Esophagus (tissue), 2 donors: ENCODE data around the gene KCNH4. TPM values are rescaled to one million over a fixed set of nuclear protein-coding genes. Genes with fewer than 3 reads are reported as not detected.
"Not testable (repeated sequence)": the region's sequence is repeated elsewhere in the genome, so short reads cannot be mapped to it uniquely, and the experiment has no call there.

ENCODE experiments used
- H3K27ac ChIP-seq, 2 donors: one replicate each; pipeline ENCODE4 v1.5.1; 2013; ENCODE audit warnings: low read depth in 2 of 2, mild to moderate bottlenecking in 2 of 2, inconsistent platforms in 1 of 2, low read length in 1 of 2, moderate library complexity in 1 of 2
- H3K27me3 ChIP-seq, 2 donors: one replicate each; pipeline ENCODE4 v1.6.1; 2013; ENCODE audit warnings: low read length in 2 of 2, control low read depth in 1 of 2, mild to moderate bottlenecking in 1 of 2; ENCODE audit not compliant: insufficient read depth in 2 of 2, control insufficient read depth in 1 of 2
- H3K36me3 ChIP-seq, 2 donors: one replicate each; pipeline ENCODE4 v1.6.1; 2013; ENCODE audit warnings: low read length in 1 of 2; ENCODE audit not compliant: control insufficient read depth in 2 of 2, insufficient read depth in 2 of 2
- H3K4me1 ChIP-seq, 2 donors: one replicate each; pipeline ENCODE4 v1.6.1; 2013; ENCODE audit warnings: low read length in 1 of 2; ENCODE audit not compliant: control insufficient read depth in 2 of 2, insufficient read depth in 2 of 2
- H3K4me3 ChIP-seq, 2 donors: one replicate each; pipeline ENCODE4 v1.5.1; 2013; ENCODE audit warnings: low read length in 2 of 2, mild to moderate bottlenecking in 2 of 2, low read depth in 1 of 2, moderate library complexity in 1 of 2
- H3K9me3 ChIP-seq, 2 donors: one replicate each; pipeline ENCODE4 v1.6.1; 2013; ENCODE audit warnings: mild to moderate bottlenecking in 2 of 2, low read depth in 1 of 2, low read length in 1 of 2, moderate library complexity in 1 of 2; ENCODE audit not compliant: control insufficient read depth in 2 of 2, insufficient read depth in 1 of 2
- WGBS, 2 donors: extraction: QIAGEN DNeasy Blood & Tissue Kit; methylation state at CpG; one replicate each; pipeline ENCODE4 v1.1.7; 2013; 5-methylcytosine and 5-hydroxymethylcytosine counted together
- polyA plus RNA-seq, 2 donors: library from polyadenylated mRNA; stranded (reverse); fragments of 200-250 nt; gene quantifications; one replicate each; pipeline ENCODE4 v1.2.3, GENCODE V29; 2013
- donor health status: healthy with polysubstance abuse.
- donor health status: Bipolar disorder and iron deficiency.

Gene KCNH4
- under 1 TPM; 0.02 to 0.04 TPM for polyA plus RNA-seq

GRCh38 chr17:42180922-42181850, at the start of gene KCNH4:
KCNH4 (minus strand) TSS chr17:42181142; CDS start chr17:42180945, 197 bp downstream.
- Histone ChIP-seq H3K4me3 (peak within 1 kb of the TSS; percentile 19 to 34), H3K9me3 (no peaks in the 10 kb centered on the region), H3K36me3 (no peaks in the 10 kb centered on the region), H3K4me1 (peaks cover 7 to 12% of the 10 kb centered on the region in 2 donors), H3K27me3 (peaks cover 0 to 2% of the 10 kb centered on the region in 2 donors), H3K27ac (no peak within 1 kb of the TSS)
- WGBS, 2 donors = 5% methylated on average over 49 to 60 of the region's 60 CpGs

DNA sequence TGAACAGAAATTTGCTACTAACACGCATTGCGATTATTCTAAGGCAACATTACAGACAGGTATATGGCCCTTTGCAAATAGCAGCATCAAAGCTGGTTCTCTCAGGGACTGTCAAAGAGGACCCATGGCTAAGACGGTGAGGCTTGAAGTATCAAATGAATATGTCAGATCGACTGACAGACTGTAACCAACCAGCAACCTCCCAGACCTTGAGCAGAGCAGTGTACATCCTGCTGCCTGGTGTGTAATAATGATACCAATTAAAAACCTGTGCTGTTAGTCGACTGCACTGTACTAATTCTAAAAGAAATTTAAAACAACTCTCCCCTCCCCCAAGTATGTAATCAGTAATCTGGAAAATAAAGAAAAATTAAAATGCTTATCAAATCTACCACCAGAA, 49.3 kb upstream of the KCNH4 start:
- 84% methylated on average over 5 of the region's 5 CpGs for WGBS, 2 donors
- no peak overlapping the region for H3K27ac ChIP-seq
- no peaks in the 10 kb centered on the region for H3K9me3 ChIP-seq
- H3K27me3 ChIP-seq = no peaks in the 10 kb centered on the region
- H3K4me1 ChIP-seq = peaks cover 0 to 2% of the 10 kb centered on the region in 2 donors
- H3K4me3 ChIP-seq = no peak overlapping the region
- H3K36me3 ChIP-seq = no peaks in the 10 kb centered on the region

DNA sequence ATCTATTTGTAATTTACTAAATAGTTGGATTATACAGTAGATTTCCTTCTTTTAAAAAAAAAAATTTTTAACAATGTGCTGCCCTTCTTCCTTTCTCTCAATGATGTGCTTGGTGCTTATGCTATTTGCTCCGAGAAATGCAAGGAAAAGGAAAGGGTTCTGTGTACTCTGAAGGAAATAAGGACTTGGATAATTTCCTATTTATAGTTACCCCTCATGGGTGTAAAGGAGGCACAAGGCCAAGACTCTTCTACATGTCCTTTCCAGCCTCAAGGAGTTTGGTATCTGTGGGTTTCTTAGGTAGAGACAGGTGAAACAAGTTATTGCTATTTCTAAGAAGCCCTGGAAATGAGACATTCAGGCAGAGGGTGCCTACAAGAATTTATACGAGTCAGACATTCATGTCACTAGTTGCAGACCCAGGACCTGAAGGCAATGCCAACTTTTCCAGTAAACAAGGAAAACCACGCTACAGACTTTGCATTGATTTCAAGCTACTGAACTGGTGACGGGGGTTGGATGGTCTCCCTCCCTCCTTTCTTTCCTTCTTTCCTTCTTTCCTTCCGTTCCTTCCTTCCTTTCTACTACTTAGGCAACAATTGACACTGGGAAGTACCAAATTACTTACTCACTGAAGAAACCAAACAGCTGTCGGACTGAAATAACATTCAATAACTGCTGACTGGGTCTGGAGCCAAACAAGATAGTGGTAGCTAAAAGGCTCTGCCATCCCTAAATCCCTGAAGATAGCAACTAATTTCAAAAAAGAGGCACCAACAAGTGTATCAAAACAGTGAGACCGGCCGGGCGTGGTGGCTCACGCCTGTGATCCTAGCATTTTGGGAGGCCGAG, 47.1 kb upstream of the KCNH4 start:
- no peaks in the 10 kb centered on the region for H3K27me3 ChIP-seq
- no peaks in the 10 kb centered on the region for H3K9me3 ChIP-seq
- H3K36me3 ChIP-seq = peaks cover 0 to 15% of the 10 kb centered on the region in 2 donors
- H3K4me1 ChIP-seq = peaks cover 0 to 2% of the 10 kb centered on the region in 2 donors
- 68 to 73% methylated on average over 11 of the region's 11 CpGs for WGBS, 2 donors
- H3K4me3 ChIP-seq = no peak overlapping the region
- no peak overlapping the region for H3K27ac ChIP-seq

DNA sequence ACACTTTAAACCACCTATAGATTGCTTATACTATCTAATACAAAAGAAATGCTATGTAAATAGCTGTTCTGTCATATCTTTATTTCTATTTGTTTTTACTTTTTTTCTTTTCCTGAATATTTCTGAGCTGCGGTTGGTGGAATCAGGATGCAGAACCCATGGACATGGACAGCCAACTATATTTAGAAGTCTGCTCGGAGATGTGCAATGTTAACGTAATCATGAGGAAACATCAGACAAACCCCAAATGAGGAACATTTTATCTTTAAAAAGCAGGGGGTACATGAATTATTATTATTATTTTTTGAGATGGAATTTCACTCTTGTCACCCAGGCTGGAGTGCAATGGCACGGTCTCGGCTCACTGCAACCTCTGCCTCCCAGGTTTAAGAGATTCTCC, 44.7 kb upstream of the KCNH4 start:
- Histone ChIP-seq H3K9me3 (peaks cover 0 to 3% of the 10 kb centered on the region in 2 donors), H3K4me1 (peaks cover 0 to 2% of the 10 kb centered on the region in 2 donors), H3K27me3 (no peaks in the 10 kb centered on the region), H3K27ac (no peak overlapping the region), H3K4me3 (no peak overlapping the region), H3K36me3 (peaks cover 0 to 20% of the 10 kb centered on the region in 2 donors)
- WGBS, 2 donors = 92 to 94% methylated on average over 5 of the region's 5 CpGs

DNA sequence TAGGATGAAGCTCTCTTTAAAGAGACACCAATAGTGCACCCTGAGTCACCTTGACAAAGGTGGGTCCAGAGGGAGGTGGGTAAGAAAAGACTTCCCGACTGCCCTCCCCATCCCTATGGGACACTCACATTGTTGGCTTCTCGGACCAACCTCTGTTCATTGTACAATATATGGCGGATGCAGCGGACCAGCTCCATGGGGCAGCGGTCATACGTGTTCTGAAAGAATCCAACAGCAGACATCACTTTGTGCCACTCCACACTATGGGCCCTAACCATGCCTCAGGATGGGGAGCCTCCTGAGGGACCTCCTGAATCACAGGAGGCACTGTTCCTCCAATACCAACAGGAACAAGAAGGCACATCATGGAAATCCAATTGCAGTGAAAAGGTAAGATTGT, 43.7 kb upstream of the KCNH4 start:
- Histone ChIP-seq H3K9me3 (peaks cover 0 to 3% of the 10 kb centered on the region in 2 donors), H3K27me3 (no peaks in the 10 kb centered on the region), H3K4me1 (peaks cover 0 to 2% of the 10 kb centered on the region in 2 donors), H3K27ac (no peak overlapping the region), H3K4me3 (no peak overlapping the region), H3K36me3 (peaks cover 0 to 20% of the 10 kb centered on the region in 2 donors)
- WGBS, 2 donors = 97% methylated on average over 6 of the region's 6 CpGs

GRCh38 chr17:42221886-42222745, 41.2 kb upstream of the KCNH4 start:
- Histone ChIP-seq H3K9me3 (peaks cover 0 to 3% of the 10 kb centered on the region in 2 donors), H3K4me1 (no peaks in the 10 kb centered on the region), H3K4me3 (no peak overlapping the region), H3K36me3 (peaks cover 5 to 29% of the 10 kb centered on the region in 2 donors), H3K27ac (no peak overlapping the region), H3K27me3 (no peaks in the 10 kb centered on the region)
- WGBS, 2 donors = 57% methylated on average over 3 of the region's 3 CpGs

DNA sequence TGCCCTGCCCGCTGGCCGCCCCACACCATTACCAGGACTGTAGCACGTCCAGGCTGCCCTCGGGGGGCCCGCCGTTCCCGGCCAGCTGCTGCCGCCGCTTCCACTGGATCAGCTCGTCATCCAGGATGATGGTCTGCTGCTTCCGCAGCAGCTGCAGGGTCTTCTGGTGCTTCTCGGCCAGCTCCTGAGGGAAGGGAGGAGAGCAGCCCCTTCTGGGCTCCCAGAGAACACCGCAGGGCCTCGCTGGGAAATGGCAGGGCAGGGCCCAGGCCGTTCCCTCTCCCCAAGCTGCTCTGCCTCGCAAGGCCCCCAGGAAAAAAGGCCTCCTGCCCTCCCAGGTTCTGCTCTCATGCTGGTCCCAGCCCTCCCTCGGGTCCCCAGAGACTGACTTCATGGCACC, 38.3 kb upstream of the KCNH4 start:
- not testable (repeated sequence) for H3K4me3 ChIP-seq, H3K27ac ChIP-seq, H3K9me3 ChIP-seq, H3K4me1 ChIP-seq, H3K27me3 ChIP-seq
- peaks cover 8 to 25% of the 10 kb centered on the region in 2 donors for H3K36me3 ChIP-seq
- WGBS, 2 donors = 97% methylated on average over 3 of the region's 17 CpGs; no CpG with 5 or more reads in 1 of the 2 donors

- no peaks in the 10 kb centered on the region for H3K9me3 ChIP-seq
- no peak overlapping the region for H3K27ac ChIP-seq
- no peaks in the 10 kb centered on the region for H3K27me3 ChIP-seq
- no peaks in the 10 kb centered on the region for H3K4me1 ChIP-seq
- H3K4me3 ChIP-seq = no peak overlapping the region
- 83 to 84% methylated on average over 2 of the region's 2 CpGs for WGBS, 2 donors
- peaks cover 10 to 12% of the 10 kb centered on the region in 2 donors for H3K36me3 ChIP-seq
Observed at GRCh38 chr17:42214156-42214555, 33.2 kb upstream of the KCNH4 start.

GRCh38 chr17:42212382-42212781, 31.4 kb upstream of the KCNH4 start:
- Histone ChIP-seq H3K4me1 (no peaks in the 10 kb centered on the region), H3K27me3 (no peaks in the 10 kb centered on the region), H3K36me3 (peaks cover 4 to 5% of the 10 kb centered on the region in 2 donors), H3K9me3 (no peaks in the 10 kb centered on the region), H3K27ac (no peak overlapping the region), H3K4me3 (no peak overlapping the region)
- WGBS, 2 donors = 70 to 73% methylated on average over 7 of the region's 7 CpGs
